ENCODE results near the gene CREBBP. TPM values are rescaled to one million over a fixed set of nuclear protein-coding genes. Genes with fewer than 3 reads are reported as not detected.
"Not testable (repeated sequence)": the region's sequence is repeated elsewhere in the genome, so short reads cannot be mapped to it uniquely, and the experiment has no call there.

CREBBP gene
- total RNA-seq: 10 to 100 TPM; 39.5 to 85.3 (median 46.4) TPM
- polyA plus RNA-seq: 10 to 100 TPM in 1 of 3 donors, 1 to 10 TPM in 2; 5.4 to 29.2 (median 7.4) TPM

DNA sequence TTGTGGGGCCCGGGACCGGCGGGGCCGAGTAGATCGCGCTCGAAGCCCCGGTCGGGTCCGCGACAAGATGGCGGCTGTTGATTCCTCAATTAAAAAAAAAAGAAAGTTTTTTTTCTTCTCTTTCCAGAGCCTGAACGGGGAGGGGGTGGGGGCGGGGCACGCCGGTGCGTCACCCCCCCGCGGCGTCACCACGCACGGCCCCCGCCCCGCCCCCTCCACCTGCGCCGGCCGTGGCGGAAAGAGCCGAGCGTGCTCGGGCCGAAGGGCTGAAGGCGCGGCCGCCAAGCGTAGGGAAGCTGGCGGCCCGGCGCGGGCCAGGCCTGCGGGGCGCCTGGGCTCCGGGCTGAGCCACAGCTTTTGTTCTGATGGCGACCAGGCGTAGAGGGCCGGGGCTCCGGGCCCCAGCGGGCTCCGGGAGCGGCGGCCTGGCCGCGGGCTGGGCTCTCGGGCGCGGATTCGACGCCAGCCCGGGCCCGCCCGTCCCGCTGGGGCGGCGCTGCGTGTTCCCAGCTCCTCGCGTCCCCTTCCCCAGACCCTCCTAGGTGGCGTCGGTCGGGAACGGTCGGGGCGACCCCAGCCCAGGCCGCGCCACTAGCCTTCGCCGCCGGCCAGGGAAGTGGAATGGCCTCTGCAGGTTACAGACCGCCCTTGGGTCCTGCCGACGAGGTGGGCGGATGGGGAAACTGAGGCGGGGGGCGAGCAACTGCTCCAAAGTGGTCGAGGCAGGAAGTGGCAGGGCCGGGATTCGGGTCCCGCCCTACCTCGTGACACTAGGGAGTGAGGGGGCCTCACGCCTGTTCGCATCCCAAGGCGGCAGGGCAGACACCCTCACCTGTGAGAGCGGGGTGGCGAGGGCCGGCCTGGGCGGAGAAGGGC is at the start of gene CREBBP:
TSS of gene CREBBP (minus strand) at position 91 of the 876 bp plus-strand sequence. CDS start 797 bp downstream, outside the sequence.
- no peaks in the 10 kb centered on the region for H3K36me3 ChIP-seq
- no peak for TF ChIP-seq POLR2A (IDR thresholded peaks at IDR 0.05)
- peak; percentile 8 to 71 (median 56) for TF ChIP-seq POLR2AphosphoS5 (IDR thresholded peaks at IDR 0.05)
- TF ChIP-seq EP300 (IDR thresholded peaks at IDR 0.05): no peak
- no peaks in the 10 kb centered on the region for H3K27me3 ChIP-seq
- no peaks in the 10 kb centered on the region for H3K9me3 ChIP-seq
- 3 to 5% methylated on average over 96 of the region's 96 CpGs for WGBS, 2 donors
- H3K27ac ChIP-seq: peak within 1 kb of the TSS; percentile 78 to 92 (median 86)
- H3K4me1 ChIP-seq: peaks cover 3 to 43% (median 36%) of the 10 kb centered on the region in 4 donors
- intact Hi-C loops (cut with DNase I): loop anchor here (1.0 to 5.0 kb wide), 3 partner anchors 164 to 269 kb away; partner anchors contain the start of genes SLX4 and TRAP1
- peak; percentile 92 for DNase-seq
- H3K4me3 ChIP-seq: peak within 1 kb of the TSS; percentile 71 to 98 (median 90)

- H3K4me1 ChIP-seq; intact Hi-C loops (cut with DNase I); H3K36me3 ChIP-seq; H3K4me3 ChIP-seq; H3K9me3 ChIP-seq; H3K27me3 ChIP-seq; H3K27ac ChIP-seq: not testable (repeated sequence)
- DNase-seq: peak; percentile 41
- 92 to 97% methylated on average over 2 of the region's 2 CpGs for WGBS, 2 donors
Measured at GRCh38 chr16:3927147-3927546, 46.6 kb upstream of the CREBBP start.

GRCh38 chr16:3924763-3925162 is 44.2 kb upstream of the CREBBP start:
- Histone ChIP-seq H3K9me3 (peaks cover 0 to 2% (median 2%) of the 10 kb centered on the region in 4 donors), H3K27ac (no peak overlapping the region), H3K27me3 (peaks cover 0 to 7% (median 0%) of the 10 kb centered on the region in 3 donors), H3K36me3 (no peaks in the 10 kb centered on the region), H3K4me1 (no peaks in the 10 kb centered on the region), H3K4me3 (no peak overlapping the region)
- TF ChIP-seq POLR2AphosphoS5 (IDR thresholded peaks at IDR 0.05) (no peak), POLR2A (IDR thresholded peaks at IDR 0.05) (no peak), EP300 (IDR thresholded peaks at IDR 0.05) (no peak)
- TF ChIP-seq, protein P1, sequence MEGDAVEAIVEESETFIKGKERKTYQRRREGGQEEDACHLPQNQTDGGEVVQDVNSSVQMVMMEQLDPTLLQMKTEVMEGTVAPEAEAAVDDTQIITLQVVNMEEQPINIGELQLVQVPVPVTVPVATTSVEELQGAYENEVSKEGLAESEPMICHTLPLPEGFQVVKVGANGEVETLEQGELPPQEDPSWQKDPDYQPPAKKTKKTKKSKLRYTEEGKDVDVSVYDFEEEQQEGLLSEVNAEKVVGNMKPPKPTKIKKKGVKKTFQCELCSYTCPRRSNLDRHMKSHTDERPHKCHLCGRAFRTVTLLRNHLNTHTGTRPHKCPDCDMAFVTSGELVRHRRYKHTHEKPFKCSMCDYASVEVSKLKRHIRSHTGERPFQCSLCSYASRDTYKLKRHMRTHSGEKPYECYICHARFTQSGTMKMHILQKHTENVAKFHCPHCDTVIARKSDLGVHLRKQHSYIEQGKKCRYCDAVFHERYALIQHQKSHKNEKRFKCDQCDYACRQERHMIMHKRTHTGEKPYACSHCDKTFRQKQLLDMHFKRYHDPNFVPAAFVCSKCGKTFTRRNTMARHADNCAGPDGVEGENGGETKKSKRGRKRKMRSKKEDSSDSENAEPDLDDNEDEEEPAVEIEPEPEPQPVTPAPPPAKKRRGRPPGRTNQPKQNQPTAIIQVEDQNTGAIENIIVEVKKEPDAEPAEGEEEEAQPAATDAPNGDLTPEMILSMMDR (IDR thresholded peaks at IDR 0.05): no peak
- intact Hi-C loops (cut with DNase I): no loop called here
- DNase-seq: no peak

DNA sequence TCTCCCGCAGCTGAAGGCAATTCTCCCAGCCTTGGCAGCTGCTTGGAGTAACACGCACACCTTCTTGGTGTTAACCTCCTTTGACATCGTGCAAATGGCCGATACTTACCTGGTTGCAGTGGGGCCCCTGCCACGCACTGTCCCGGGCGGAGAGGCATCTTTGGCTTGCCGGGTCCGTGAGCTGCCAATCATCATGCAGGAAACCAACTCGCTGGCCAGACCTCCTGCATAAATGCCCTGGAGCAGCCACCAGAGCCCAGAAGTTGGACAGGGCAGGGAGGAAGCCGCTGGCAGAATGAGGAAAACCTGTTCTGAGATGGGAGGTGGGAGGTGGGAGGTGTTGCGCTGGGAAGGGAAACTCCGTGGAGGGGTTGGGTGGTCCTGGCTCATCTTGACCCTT is 41.7 kb upstream of the CREBBP start:
- Histone ChIP-seq H3K27me3 (peaks cover 0 to 7% (median 0%) of the 10 kb centered on the region in 3 donors), H3K27ac (no peak overlapping the region), H3K9me3 (peaks cover 0 to 10% (median 3%) of the 10 kb centered on the region in 4 donors), H3K4me1 (no peaks in the 10 kb centered on the region), H3K4me3 (no peak overlapping the region), H3K36me3 (no peaks in the 10 kb centered on the region)
- intact Hi-C loops (cut with DNase I): no loop called here
- TF ChIP-seq, protein P1 (IDR thresholded peaks at IDR 0.05): no peak
- TF ChIP-seq POLR2AphosphoS5 (IDR thresholded peaks at IDR 0.05): no peak
- TF ChIP-seq EP300 (IDR thresholded peaks at IDR 0.05): no peak
- 63 to 76% methylated on average over 13 of the region's 13 CpGs for WGBS, 2 donors
- no peak for DNase-seq

DNA sequence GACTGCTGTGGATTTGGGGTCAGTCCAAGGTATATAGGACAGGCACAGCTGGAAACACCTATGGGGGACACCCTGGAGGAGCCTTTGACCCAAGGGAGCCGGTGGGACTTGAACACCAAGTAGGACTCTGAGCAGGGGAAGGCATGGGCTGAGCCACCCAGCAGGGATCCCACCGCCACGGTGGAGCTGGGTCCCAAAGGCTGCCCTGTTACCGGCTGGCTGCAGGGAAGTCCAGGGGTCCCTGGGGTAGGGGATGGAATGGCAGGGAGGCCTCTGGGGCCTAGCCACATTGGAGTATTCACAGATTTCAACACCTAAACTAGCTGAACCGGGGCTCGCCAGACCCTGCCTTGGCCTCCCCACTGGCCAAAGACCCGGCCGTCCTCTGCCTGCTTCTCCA is 39.7 kb upstream of the CREBBP start:
- no peak overlapping the region for H3K4me3 ChIP-seq
- H3K36me3 ChIP-seq: no peaks in the 10 kb centered on the region
- TF ChIP-seq, protein P1 (IDR thresholded peaks at IDR 0.05): no peak
- TF ChIP-seq POLR2AphosphoS5 (IDR thresholded peaks at IDR 0.05) (no peak), POLR2A (IDR thresholded peaks at IDR 0.05) (no peak), EP300 (IDR thresholded peaks at IDR 0.05) (no peak)
- 85 to 89% methylated on average over 8 of the region's 8 CpGs for WGBS, 2 donors
- peaks cover 0 to 10% (median 3%) of the 10 kb centered on the region in 4 donors for H3K9me3 ChIP-seq
- H3K4me1 ChIP-seq: no peaks in the 10 kb centered on the region
- H3K27ac ChIP-seq: no peak overlapping the region
- intact Hi-C loops (cut with DNase I): no loop called here
- peaks cover 0 to 7% (median 0%) of the 10 kb centered on the region in 3 donors for H3K27me3 ChIP-seq
- no peak for DNase-seq
